Retinal pigment epithelial cell (primary cell): ENCODE results near the gene ARL6IP1.

Experiments used
- DNase-seq: peaks from one replicate; pipeline ENCODE4 v3.0.0-alpha.2; 2010; ENCODE audit warnings: low read depth
- H3K4me3 ChIP-seq: 2 replicates; pipeline ENCODE4 v1.5.1; 2011; ENCODE audit warnings: mild to moderate bottlenecking, low read length, control low read depth, moderate library complexity
- CTCF ChIP-seq: conservative IDR thresholded peaks from 2 replicates; pipeline ENCODE4 v1.5.1; 2011; ENCODE audit warnings: low read depth, low read length, control low read depth, inconsistent platforms

ARL6IP1 gene

GRCh38 chr16:18811925-18812324, 10.6 kb upstream of the ARL6IP1 start:
- no peak for TF ChIP-seq CTCF
- no peak overlapping the region for H3K4me3 ChIP-seq
- no peak for DNase-seq

DNA sequence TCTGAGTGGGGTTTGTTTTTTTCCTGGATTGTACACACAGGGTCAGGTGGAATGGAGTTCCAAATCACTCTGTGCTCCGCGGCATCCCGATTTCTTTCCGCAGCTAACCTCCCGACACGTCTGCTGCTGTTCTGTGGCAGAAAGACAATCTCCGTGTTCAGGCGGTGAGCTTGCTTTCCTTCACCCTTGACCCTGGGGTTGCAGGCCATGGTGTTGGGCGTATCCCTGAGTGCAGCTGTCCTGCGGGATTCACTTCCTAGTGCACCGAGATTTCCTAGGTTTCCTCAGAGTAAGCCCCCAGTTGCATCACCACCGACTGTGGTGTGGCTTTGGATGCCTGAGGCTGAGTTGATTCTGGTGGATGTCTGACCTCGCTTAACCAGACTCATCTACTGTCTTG, 7.8 kb upstream of the ARL6IP1 start:
- no peak for TF ChIP-seq CTCF
- H3K4me3 ChIP-seq = no peak overlapping the region
- DNase-seq = no peak

- no peak for TF ChIP-seq CTCF
- DNase-seq = no peak
- no peak overlapping the region for H3K4me3 ChIP-seq
Measured at GRCh38 chr16:18805257-18805773, 4.0 kb upstream of the ARL6IP1 start.

GRCh38 chr16:18804540-18804939, 3.2 kb upstream of the ARL6IP1 start:
- H3K4me3 ChIP-seq = no peak overlapping the region
- no peak for TF ChIP-seq CTCF
- DNase-seq = no peak

- DNase-seq = peak; percentile 50
- TF ChIP-seq CTCF = no peak
- H3K4me3 ChIP-seq = no peak overlapping the region
Measured at GRCh38 chr16:18803569-18804462, 2.5 kb upstream of the ARL6IP1 start.

DNA sequence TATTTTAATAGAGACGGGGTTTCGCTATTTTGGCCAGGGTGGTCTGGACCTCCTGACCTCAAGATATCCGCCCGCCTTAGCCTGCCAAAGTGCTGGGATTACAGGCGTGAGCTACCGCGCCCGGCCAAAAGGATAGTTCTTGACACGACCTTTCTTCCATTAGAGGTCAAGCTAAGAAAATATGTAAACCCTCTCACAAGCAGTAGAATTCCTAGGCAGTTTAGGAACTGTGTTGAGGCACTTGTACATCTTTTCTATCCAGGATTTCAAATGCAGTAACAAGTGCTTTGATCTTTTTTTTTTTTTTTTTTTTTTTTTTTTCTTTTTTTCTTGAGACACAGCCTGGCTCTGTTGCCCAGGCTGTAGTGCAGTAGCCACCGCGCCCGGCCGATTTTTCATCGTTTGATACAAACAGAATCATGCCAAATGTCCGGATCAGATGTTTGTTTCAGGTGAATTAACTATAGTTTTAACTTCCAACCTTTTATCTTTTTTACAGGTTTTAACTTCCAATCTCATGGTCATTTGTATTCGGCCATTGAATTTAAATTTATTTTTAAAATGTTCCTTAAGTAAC, 1.5 kb upstream of the ARL6IP1 start:
- H3K4me3 ChIP-seq = no peak overlapping the region
- DNase-seq = no peak
- TF ChIP-seq CTCF = no peak

DNA sequence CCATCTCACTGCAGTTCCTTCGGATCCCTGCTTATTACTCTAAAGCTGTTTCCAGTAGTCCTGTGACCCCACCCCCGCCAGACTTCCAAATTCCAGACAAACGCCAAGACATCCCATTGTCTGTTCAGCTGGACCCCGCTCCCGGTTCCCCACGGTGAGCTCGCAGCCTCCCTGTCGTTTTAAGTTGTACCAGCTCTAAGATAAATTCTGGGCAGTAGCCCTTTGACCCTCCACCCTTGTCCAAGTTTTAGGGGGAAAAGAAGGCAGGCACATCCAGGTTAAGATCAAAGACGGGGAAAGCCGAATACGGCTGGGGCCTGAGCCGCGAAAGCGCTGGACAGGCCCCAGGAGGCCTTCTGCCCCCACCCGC, 589 bp downstream of the ARL6IP1 start:
- no peak for DNase-seq
- H3K4me3 ChIP-seq = peak overlapping the region; percentile 94
- no peak for TF ChIP-seq CTCF
